Stomach (tissue), 9 donors: ENCODE results near the gene PDLIM5. TPM values are rescaled to one million over a fixed set of nuclear protein-coding genes. Genes with fewer than 3 reads are reported as not detected.

Source experiments
- DNase-seq, 2 donors: peaks; one replicate each; pipeline versions ENCODE4 v3.0.0 to v3.0.0-alpha.2; 2013 to 2019
- H3K27ac ChIP-seq, 5 donors: fragments of 200-600 bp in 4 of 5; sonication (generic) in 4 of 5; one replicate each; pipeline ENCODE4 v1.5.1; 2013 to 2019; ENCODE audit warnings: mild to moderate bottlenecking in 1 of 5, moderate library complexity in 1 of 5
- H3K27me3 ChIP-seq, 3 donors: fragments of 200-600 bp; sonication (generic); one replicate each; pipeline ENCODE4 v1.5.1; 2017 to 2019; ENCODE audit warnings: mixed run types in 1 of 3
- H3K36me3 ChIP-seq, 4 donors: fragments of 200-600 bp; sonication (generic); 1 replicate in 3 of 4; 2 replicates in 1 of 4; pipeline ENCODE4 v1.5.1; 2016 to 2019
- H3K4me1 ChIP-seq, 4 donors: fragments of 200-600 bp; sonication (generic); one replicate each; pipeline ENCODE4 v1.5.1; 2016 to 2019
- H3K4me3 ChIP-seq, 4 donors: fragments of 200-600 bp; sonication (generic) in 3 of 4; one replicate each; pipeline ENCODE4 v1.5.1; 2016 to 2019; ENCODE audit warnings: mild to moderate bottlenecking in 1 of 4
- H3K9me3 ChIP-seq, 4 donors: fragments of 200-600 bp; sonication (generic); one replicate each; pipeline ENCODE4 v1.5.1; 2016 to 2019
- EP300 ChIP-seq: sonication (generic); formaldehyde crosslinking; IDR thresholded peaks from one replicate; pipeline ENCODE4 v1.6.1; 2017; ENCODE audit warnings: antibody characterized with exemption
- POLR2A ChIP-seq, 4 donors: fragments of 450-650 bp; IDR thresholded peaks; one replicate each; pipeline ENCODE4 v1.6.1; 2016; ENCODE audit warnings: antibody characterized with exemption in 4 of 4, control low read depth in 2 of 4, mild to moderate bottlenecking in 1 of 4, moderate library complexity in 1 of 4
- POLR2AphosphoS5 ChIP-seq, 3 donors: sonication (generic); formaldehyde crosslinking; IDR thresholded peaks; one replicate each; pipeline ENCODE4 v1.6.1; 2016; ENCODE audit warnings: antibody characterized with exemption in 3 of 3
- WGBS, 5 donors: extraction: QIAGEN DNeasy Blood & Tissue Kit in 3 of 5; methylation state at CpG; one replicate each; pipeline versions ENCODE4 v1.1.5 to v1.1.7; 2013 to 2018; 5-methylcytosine and 5-hydroxymethylcytosine counted together
- intact Hi-C: fragments of 100-400 bp; cut with DNase I; formaldehyde crosslinking; loops from one replicate; pipeline ENCODE4 v1.15.1; 2023; ENCODE audit warnings: low total_unique reads
- polyA plus RNA-seq, 3 donors: library from polyadenylated mRNA; stranded (reverse); fragments of 200-250 nt; gene quantifications; one replicate each; pipeline ENCODE4 v1.2.3, GENCODE V29; 2013
- total RNA-seq, 5 donors: library from RNA; depleted of rRNA; stranded (reverse); fragments of >200 nt; gene quantifications; one replicate each; pipeline versions ENCODE4 v1.1.0 to v1.2.3, GENCODE V29; 2014 to 2016
- TF ChIP-seq, protein P1 (sequence below), 7 experiments: fragments of 450-650 bp in 4 of 7; fragments of 200-600 bp in 3 of 7; sonication (generic) in 3 of 7; IDR thresholded peaks; one replicate each; pipeline ENCODE4 v1.5.1; 2016 to 2019; ENCODE audit warnings: antibody characterized with exemption in 7 of 7, control low read depth in 2 of 7, mild to moderate bottlenecking in 1 of 7
- donor health status: healthy with polysubstance abuse.
- donor health status: Bipolar disorder and iron deficiency.
- donor health status: healthy.

The PDLIM5 gene
- total and polyA plus RNA-seq, 8 donors = 23.7 to 311 (median 40.3) TPM

DNA sequence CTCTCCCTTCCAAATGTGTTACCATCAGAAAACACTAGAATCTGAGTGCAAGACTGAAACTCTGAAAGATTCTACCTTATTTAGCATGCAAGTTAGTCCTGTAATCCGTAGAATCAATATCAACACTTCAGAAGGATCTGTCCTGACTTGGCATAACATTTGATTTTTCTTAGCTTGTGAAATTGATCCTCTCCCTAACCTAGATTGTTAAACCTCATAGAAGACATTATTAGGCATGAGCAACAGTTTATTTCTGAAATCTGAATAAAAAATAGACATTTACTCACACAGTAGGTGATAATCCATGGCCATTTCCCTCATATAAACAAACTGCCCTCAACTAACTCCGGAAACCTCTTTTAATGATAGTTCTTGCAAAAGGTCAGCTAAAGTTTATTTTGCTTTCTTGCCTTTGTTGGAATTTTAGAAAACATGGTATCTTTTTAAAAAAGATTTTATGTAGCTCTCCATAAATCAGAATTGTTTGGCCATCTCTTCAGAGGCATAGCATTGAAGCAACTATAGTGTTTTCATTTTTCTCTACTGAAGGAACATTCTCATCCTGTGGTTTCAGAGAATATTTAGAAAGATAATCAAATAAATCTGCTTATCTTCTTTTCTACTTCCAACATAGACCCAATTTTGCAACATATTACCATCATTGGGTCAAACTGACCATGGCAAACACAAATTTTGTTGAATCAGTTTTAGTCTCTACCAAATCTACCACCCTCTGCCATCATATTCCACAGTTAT, 38.5 kb upstream of the PDLIM5 start:
- WGBS, 5 donors = 54 to 75% (median 68%) methylated on average over 2 of the region's 2 CpGs
- TF ChIP-seq EP300 (no peak), POLR2AphosphoS5 (IDR thresholded peaks at IDR 0.05) (no peak), POLR2A (IDR thresholded peaks at IDR 0.05) (no peak)
- TF ChIP-seq, protein P1, sequence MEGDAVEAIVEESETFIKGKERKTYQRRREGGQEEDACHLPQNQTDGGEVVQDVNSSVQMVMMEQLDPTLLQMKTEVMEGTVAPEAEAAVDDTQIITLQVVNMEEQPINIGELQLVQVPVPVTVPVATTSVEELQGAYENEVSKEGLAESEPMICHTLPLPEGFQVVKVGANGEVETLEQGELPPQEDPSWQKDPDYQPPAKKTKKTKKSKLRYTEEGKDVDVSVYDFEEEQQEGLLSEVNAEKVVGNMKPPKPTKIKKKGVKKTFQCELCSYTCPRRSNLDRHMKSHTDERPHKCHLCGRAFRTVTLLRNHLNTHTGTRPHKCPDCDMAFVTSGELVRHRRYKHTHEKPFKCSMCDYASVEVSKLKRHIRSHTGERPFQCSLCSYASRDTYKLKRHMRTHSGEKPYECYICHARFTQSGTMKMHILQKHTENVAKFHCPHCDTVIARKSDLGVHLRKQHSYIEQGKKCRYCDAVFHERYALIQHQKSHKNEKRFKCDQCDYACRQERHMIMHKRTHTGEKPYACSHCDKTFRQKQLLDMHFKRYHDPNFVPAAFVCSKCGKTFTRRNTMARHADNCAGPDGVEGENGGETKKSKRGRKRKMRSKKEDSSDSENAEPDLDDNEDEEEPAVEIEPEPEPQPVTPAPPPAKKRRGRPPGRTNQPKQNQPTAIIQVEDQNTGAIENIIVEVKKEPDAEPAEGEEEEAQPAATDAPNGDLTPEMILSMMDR (IDR thresholded peaks at IDR 0.05) = no peak
- no peaks in the 10 kb centered on the region for H3K36me3 ChIP-seq
- no peak overlapping the region for H3K4me3 ChIP-seq
- H3K27me3 ChIP-seq = no peaks in the 10 kb centered on the region
- no peak overlapping the region for H3K27ac ChIP-seq
- intact Hi-C loops = no loop called here
- DNase-seq = no peak
- H3K9me3 ChIP-seq = no peaks in the 10 kb centered on the region
- peaks cover 0 to 17% (median 11%) of the 10 kb centered on the region in 4 donors for H3K4me1 ChIP-seq

DNA sequence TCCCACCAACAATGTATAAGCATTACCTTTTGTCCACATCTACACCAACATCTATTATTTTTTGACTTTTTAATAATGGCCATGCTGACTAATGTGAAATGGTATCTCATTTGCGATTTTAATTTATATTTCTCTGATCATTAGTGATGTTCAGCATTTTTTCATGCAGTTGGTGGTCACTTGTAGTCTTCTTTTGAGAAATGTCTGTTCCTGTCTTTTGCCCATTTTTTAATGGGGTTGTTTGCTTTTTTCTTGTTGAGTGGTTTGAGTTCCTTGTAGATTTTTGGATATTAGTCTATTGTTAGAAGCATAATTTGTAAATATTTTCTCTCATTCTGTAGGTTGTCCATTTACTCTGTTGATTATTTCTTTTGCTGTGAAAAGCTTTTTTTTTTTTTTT, 36.8 kb upstream of the PDLIM5 start:
- no peak overlapping the region for H3K27ac ChIP-seq
- 96 to 100% (median 100%) methylated on average over 1 of the region's 1 CpG for WGBS, 5 donors
- TF ChIP-seq, protein P1 (IDR thresholded peaks at IDR 0.05) = no peak
- TF ChIP-seq POLR2A (IDR thresholded peaks at IDR 0.05) (no peak), POLR2AphosphoS5 (IDR thresholded peaks at IDR 0.05) (no peak), EP300 (no peak)
- no peaks in the 10 kb centered on the region for H3K9me3 ChIP-seq
- intact Hi-C loops = no loop called here
- no peak for DNase-seq
- H3K27me3 ChIP-seq = no peaks in the 10 kb centered on the region
- no peaks in the 10 kb centered on the region for H3K36me3 ChIP-seq
- H3K4me3 ChIP-seq = no peak overlapping the region
- H3K4me1 ChIP-seq = peaks cover 0 to 19% (median 11%) of the 10 kb centered on the region in 4 donors

DNA sequence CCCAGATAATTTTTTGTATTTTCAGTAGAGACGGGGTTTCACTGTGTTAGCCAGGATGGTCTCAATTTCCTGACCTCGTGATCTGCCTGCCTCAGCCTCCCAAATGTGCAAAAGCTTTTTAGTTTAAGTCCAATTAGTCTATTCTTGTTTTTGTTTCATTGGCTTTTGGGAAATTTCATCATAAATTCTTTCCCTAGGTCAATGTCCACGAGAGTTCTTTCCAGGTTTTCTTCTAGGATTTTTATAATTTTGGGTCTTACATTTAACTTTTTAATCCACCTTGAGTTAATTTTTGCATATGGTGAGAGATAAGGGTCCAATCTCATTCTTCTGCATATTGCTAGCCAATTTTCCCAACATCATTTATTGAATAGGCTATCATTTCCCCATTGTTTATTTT, 36.3 kb upstream of the PDLIM5 start:
- no peaks in the 10 kb centered on the region for H3K9me3 ChIP-seq
- DNase-seq = no peak
- H3K27ac ChIP-seq = no peak overlapping the region
- no peaks in the 10 kb centered on the region for H3K36me3 ChIP-seq
- no peak for TF ChIP-seq EP300
- H3K4me1 ChIP-seq = peaks cover 0 to 24% (median 10%) of the 10 kb centered on the region in 4 donors
- intact Hi-C loops = no loop called here
- no peak overlapping the region for H3K4me3 ChIP-seq
- no peaks in the 10 kb centered on the region for H3K27me3 ChIP-seq
- WGBS, 5 donors = 87 to 93% (median 88%) methylated on average over 3 of the region's 3 CpGs

DNA sequence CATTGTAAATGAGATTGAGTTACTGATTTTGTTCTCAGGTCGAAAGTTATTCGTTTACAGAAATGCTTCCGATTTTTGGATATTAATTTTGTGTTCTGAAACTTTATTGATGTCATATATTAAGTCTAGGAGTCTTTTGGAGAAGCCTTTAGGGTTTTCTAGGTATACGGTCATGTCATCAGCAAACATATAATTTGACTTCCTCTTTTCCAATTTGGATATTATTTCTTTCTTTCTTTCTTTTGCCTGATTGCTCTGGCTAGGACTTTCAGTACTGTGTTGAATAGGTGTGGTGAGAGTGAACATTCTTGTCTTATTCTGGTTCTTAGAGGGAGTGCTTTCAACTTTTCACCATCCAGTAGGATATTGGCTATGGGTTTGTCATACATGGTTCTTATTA, 35.4 kb upstream of the PDLIM5 start:
- 95 to 99% (median 97%) methylated on average over 4 of the region's 4 CpGs for WGBS, 5 donors
- peaks cover 0 to 24% (median 10%) of the 10 kb centered on the region in 4 donors for H3K4me1 ChIP-seq
- intact Hi-C loops = no loop called here

More for the DNA sequence above, 35.4 kb upstream of the PDLIM5 start:
- H3K27ac ChIP-seq = no peak overlapping the region
- no peak for DNase-seq
- no peak overlapping the region for H3K4me3 ChIP-seq
- no peaks in the 10 kb centered on the region for H3K9me3 ChIP-seq
- H3K36me3 ChIP-seq = no peaks in the 10 kb centered on the region
- no peaks in the 10 kb centered on the region for H3K27me3 ChIP-seq
- TF ChIP-seq EP300 = no peak
- TF ChIP-seq POLR2A (IDR thresholded peaks at IDR 0.05) = no peak
- TF ChIP-seq, protein P1 (IDR thresholded peaks at IDR 0.05) = no peak
- no peak for TF ChIP-seq POLR2AphosphoS5 (IDR thresholded peaks at IDR 0.05)
